Mesothelial cell of epicardium (in vitro differentiated cells): ENCODE results near the gene SERINC5. TPM values are rescaled to one million over a fixed set of nuclear protein-coding genes. Genes with fewer than 3 reads are reported as not detected.

Source experiments
- DNase-seq, 2 experiments: peaks; one replicate each; pipeline ENCODE4 v3.0.0; 2021; ENCODE audit warnings: low spot score in 2 of 2; ENCODE audit not compliant: unreplicated experiment in 2 of 2
- H3K27ac Mint-ChIP-seq: 2 replicates; pipeline ENCODE4 v1.8.0; 2021; ENCODE audit warnings: mixed read lengths
- H3K27me3 Mint-ChIP-seq: 2 replicates; pipeline ENCODE4 v1.8.0; 2021; ENCODE audit warnings: low read depth, mixed read lengths
- H3K36me3 Mint-ChIP-seq: 2 replicates; pipeline ENCODE4 v1.8.0; 2021; ENCODE audit warnings: mixed read lengths
- H3K4me1 Mint-ChIP-seq: 2 replicates; pipeline ENCODE4 v1.8.0; 2021; ENCODE audit warnings: mixed read lengths
- H3K4me3 Mint-ChIP-seq: 2 replicates; pipeline ENCODE4 v1.8.0; 2021; ENCODE audit warnings: mild to moderate bottlenecking, moderate library complexity, mixed read lengths
- H3K9me3 Mint-ChIP-seq: 2 replicates; pipeline ENCODE4 v1.8.0; 2021; ENCODE audit warnings: mixed read lengths
- CTCF ChIP-seq: fragments of 200-600 bp; sonication (generic); IDR thresholded peaks from one replicate; pipeline ENCODE4 v1.5.0; 2021; ENCODE audit warnings: antibody characterized with exemption; ENCODE audit not compliant: unreplicated experiment
- total RNA-seq: library from RNA; stranded (reverse); gene quantifications from 3 replicates; pipeline ENCODE4 v1.2.1, GENCODE V29; 2021

The SERINC5 gene
- total RNA-seq, 1 donor from 2014 or later, result 89.5 TPM

- H3K4me1 Mint-ChIP-seq, result peaks cover 43% of the 10 kb centered on the region
- no peak overlapping the region for H3K4me3 Mint-ChIP-seq
- TF ChIP-seq CTCF, result no peak
- H3K36me3 Mint-ChIP-seq, result peaks cover 2% of the 10 kb centered on the region
- no peaks in the 10 kb centered on the region for H3K9me3 Mint-ChIP-seq
- H3K27ac Mint-ChIP-seq, result peak overlapping the region; percentile 71
- DNase-seq, result no peak
- no peaks in the 10 kb centered on the region for H3K27me3 Mint-ChIP-seq
Measured at GRCh38 chr5:80069251-80069800, 186.5 kb downstream of the SERINC5 start.

DNA sequence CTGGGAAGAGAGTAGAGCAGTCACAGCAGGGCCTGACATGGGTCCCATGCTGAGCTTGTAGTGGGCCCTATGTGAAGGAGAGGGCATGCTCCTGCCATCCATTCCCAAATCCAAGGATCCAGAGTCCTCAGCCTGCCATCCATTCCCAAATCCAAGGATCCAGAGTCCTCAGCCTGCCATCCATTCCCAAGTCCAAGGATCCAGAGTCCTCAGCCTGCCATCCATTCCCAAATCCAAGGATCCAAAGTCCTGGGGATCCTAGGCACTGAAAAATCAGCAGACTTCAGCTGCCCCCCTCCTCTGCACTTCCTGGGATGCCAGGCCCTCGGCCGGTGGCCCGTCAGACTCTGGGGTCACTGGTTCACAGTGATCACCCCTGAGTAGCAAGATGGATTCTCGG lies 187.1 kb downstream of the SERINC5 start:
- H3K36me3 Mint-ChIP-seq, result peaks cover 2% of the 10 kb centered on the region
- no peak overlapping the region for H3K4me3 Mint-ChIP-seq
- no peak for TF ChIP-seq CTCF
- no peaks in the 10 kb centered on the region for H3K27me3 Mint-ChIP-seq
- no peak for DNase-seq
- peaks cover 46% of the 10 kb centered on the region for H3K4me1 Mint-ChIP-seq
- no peak overlapping the region for H3K27ac Mint-ChIP-seq
- H3K9me3 Mint-ChIP-seq, result no peaks in the 10 kb centered on the region

DNA sequence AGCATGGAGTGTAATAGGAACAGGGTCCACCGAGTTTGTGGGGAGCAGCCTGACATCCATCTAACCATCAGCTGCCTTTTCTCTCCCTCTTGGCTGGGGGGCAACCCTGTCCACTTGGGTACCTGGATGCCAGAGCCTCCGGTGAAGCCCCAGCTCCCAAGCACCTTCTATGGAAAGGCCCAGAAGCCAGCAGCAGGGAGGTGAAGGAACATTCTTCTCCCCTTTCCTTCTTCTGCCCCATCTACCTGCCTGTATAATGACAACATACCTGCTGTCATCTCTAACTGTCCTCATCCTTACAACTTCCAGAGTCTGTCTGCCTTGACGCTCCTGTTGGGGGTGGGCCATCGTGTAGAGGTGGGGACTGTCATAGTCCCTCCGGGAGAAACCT lies 187.6 kb downstream of the SERINC5 start:
- no peaks in the 10 kb centered on the region for H3K27me3 Mint-ChIP-seq
- H3K36me3 Mint-ChIP-seq, result peaks cover 2% of the 10 kb centered on the region
- TF ChIP-seq CTCF, result no peak
- peaks cover 51% of the 10 kb centered on the region for H3K4me1 Mint-ChIP-seq
- H3K27ac Mint-ChIP-seq, result no peak overlapping the region
- no peak overlapping the region for H3K4me3 Mint-ChIP-seq
- DNase-seq, result no peak
- H3K9me3 Mint-ChIP-seq, result no peaks in the 10 kb centered on the region

DNA sequence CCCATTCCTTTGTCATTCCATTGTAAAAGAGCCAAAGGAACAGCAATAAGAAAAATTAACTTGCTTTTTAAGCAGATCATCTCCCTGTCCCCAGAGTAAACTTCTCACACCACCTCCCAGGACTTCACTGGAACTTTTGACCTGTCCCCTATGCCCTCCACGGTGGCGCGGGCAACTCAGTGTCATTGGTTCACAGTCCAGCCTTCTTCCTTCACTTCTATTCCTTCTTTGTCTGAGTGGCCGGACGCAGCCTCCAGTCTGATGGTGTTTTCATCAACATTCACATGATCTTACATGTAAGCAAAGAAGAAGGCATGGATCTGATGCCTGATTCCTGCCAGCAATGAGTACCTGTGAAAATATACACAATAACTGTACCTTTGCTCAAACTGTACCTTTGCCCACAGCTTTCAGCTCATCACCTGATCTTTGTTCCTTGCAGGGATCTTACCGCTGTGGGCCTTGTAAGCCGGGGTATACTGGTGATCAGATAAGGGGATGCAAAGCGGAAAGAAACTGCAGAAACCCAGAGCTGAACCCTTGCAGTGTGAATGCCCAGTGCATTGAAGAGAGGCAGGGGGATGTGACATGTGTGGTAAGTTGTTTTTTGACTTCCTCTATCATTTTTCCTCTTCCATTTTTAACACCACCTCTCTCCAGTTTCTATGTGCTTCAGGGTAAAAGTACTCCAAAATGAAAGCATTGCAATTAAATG lies 188.2 kb downstream of the SERINC5 start:
- Mint-ChIP-seq H3K36me3 (no peaks in the 10 kb centered on the region), H3K27me3 (no peaks in the 10 kb centered on the region), H3K9me3 (no peaks in the 10 kb centered on the region), H3K4me1 (peaks cover 51% of the 10 kb centered on the region), H3K27ac (no peak overlapping the region), H3K4me3 (no peak overlapping the region)
- no peak for DNase-seq
- TF ChIP-seq CTCF, result no peak

DNA sequence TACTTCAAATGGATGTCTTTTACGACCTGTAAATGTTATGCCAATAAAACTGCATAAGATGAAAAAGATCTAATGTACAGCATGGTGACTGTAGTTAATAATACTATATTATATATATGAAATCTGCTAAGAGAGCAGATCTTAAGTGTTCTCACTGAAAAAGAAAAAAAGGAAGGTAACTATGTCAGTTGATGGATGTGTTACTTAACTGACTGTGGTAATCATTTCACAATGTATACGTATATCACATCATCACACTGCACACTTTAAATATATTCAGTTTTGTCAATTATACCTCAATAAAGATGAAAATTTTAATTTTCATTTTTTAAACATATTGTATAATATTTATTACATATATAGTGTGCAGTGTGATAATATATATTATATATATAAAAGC lies 188.8 kb downstream of the SERINC5 start:
- Mint-ChIP-seq H3K9me3 (no peaks in the 10 kb centered on the region), H3K36me3 (no peaks in the 10 kb centered on the region), H3K4me3 (no peak overlapping the region), H3K27me3 (no peaks in the 10 kb centered on the region), H3K4me1 (peaks cover 51% of the 10 kb centered on the region), H3K27ac (no peak overlapping the region)
- TF ChIP-seq CTCF, result no peak
- no peak for DNase-seq
